HG02623 (cell line): ENCODE data around the gene FBXO17.
A peak's percentile ranks its signal among the peaks of the same experiment; 100 is the strongest.
"Not testable (repeated sequence)": the region's sequence is repeated elsewhere in the genome, so short reads cannot be mapped to it uniquely, and the experiment has no call there.

Source experiments
- ATAC-seq: cut with Tn5 transposase; IDR thresholded peaks from one replicate; pipeline ENCODE4 v1.9.1; 2021; ENCODE audit warnings: moderate library complexity; ENCODE audit not compliant: unreplicated experiment

FBXO17 gene

DNA sequence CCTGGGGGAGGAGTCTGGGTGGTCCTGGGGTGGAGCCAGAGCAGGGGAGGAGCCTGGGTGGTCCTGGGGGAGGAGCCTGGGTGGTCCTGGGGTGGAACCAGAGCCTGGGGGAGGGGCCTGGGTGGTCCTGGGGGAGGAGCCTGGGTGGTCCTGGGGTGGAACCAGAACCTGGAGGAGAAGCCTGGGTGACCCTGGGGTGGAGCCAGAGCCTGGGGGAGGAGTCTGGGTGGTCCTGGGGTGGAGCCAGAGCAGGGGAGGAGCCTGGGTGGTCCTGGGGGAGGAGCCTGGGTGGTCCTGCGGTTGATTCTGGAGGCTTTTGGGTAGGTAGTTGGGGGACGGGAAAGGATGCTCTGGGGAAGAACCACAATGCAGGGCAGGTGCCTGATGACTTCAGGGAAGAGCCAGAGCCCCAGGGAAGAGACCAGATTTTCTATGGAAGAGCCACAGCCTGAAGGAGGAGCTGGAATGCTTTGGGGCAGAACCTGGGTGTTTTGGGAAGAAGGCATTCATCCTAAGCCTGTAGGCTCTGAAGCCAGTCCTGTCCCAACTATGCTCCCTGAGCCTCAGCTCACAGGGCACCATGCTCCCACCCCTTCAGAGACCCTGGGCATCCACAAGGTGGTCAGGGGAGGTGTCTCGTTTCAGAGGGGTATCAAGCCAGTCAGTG lies 29.8 kb downstream of the FBXO17 start:
- no peak for ATAC-seq

DNA sequence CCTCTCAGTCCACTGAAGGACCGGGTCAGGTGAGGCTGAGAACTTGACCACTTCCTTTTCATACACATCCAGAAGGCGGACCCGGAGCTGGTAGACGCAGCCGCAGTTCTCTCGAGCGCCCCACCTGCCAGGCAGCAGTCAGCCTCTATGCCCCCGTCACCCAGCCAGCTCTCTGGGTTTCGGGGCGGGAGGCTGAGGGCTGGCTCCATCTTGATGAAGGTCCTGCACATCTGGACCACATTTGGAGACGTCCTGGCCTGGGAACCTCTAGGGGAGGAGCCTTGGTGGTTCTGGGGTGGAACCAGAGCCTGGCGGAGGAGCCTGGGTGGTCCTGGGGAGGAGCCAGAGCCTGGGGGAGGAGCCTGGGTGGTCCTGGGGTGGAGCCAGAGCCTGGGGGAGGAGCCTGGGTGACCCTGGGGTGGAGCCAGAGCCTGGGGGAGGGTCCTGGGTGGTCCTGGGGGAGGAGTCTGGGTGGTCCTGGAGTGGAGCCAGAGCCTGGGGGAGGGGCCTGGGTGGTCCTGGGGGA lies 30.5 kb downstream of the FBXO17 start:
- ATAC-seq = no peak

DNA sequence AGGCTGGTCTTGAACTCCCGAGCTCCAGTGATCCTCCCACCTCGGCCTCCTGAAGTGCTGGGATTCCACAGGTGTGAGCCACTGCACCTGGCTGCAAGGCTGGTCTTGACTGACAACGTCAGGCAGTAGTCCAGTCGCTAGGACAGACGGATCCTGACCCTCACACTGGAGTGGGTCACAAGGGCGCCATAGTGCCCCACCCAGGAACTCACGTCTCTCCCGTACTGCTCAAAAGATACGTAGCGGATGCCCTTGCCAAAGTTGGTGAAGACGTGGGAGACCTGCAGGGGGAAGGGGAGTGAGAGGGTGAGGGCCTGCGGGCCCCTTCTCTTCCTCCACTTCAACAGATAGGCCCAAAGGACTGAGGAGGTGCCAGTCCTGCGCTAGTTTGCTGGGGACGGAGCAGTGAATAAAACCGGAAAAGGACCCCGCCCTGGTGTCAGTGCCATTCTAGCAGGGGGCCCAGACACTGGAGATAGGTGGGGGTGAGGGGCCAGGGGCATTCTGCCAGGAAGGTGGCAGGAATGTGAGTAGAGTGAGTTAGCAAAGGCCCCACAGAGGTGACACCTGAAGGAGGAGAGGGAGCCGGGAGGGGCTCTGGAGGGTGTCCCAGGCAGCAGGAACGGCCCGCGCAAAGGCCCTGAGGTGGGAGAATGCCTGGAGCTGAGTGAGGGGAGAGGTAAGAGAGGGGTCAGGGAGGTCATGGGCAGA lies 32.9 kb downstream of the FBXO17 start:
- ATAC-seq = no peak

DNA sequence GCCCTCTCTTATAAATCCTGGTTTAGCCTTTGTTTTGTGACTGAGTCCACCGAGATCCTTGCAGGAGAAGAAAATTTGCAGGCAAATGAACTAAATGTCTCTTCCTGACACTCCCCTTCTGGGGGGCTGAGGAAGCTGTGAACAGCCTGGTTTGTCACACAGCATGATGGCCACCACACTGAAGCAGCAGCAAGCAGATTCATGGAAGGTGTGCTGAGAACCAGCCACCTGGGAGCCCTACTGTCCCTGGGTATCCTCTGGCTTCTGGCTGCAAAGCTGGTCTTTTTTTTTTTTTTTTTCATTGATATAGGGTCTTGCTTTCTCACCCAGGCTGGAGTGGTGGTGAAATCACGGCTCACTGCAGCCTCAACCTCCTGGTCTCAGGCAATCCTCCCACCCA lies 33.6 kb downstream of the FBXO17 start:
- no peak for ATAC-seq

DNA sequence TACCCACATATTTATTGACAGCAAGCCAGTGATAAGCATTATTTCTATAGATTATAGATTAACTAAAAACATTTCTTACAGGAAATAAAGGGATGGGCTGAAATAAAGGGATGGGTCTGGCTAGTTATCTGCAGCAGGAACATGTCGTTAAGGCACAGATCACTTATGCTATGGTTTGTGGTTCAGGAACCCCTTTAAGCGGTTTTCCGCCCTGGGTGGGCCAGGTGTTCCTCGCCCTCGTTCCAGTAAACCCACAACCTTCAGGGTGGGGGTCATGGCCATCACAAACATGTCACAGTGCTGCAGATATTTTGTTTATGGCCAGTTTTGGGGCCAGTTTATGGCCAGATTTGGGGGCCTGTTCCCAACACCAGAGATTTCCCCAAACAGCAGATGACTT lies 34.1 kb downstream of the FBXO17 start:
- not testable (repeated sequence) for ATAC-seq

DNA sequence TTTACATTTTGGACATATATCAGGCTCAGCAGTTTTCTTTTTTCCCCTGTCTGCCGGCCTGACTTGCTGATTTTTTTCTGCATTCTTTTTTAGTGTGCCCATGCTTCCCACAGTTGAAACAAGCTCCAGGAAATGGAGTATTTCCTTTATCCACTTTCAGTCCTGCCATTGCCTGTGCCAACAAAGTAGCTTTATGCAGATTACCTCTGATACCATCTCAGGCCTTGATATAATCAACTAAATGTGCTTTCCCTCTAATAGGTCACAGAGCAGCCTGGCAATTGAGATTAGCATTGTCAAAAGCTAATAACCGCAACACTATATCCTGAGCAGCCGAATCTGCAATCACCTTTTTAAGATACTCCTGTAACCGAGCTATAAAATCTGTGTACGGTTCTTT lies 35.6 kb downstream of the FBXO17 start:
- ATAC-seq = no peak

DNA sequence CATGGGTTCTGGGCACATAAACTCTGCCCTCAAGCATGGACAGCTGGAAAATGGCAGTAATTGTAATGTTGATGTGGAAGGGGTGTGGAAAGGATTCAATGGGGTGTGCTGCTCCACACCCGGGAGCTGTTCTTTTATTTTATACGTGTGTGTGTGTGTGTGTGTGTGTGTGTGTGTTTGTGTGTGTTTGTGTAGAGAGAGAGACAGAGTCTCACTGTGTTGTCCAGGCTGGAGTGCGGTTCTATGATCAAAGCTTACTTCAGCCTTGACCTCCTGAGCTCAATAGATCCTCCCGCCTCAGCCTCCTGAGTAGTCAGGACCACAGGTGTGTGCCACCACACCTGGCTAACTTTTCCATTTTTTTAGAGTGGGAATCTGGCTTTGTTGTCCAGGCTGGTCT lies 42.0 kb downstream of the FBXO17 start:
- ATAC-seq = no peak

DNA sequence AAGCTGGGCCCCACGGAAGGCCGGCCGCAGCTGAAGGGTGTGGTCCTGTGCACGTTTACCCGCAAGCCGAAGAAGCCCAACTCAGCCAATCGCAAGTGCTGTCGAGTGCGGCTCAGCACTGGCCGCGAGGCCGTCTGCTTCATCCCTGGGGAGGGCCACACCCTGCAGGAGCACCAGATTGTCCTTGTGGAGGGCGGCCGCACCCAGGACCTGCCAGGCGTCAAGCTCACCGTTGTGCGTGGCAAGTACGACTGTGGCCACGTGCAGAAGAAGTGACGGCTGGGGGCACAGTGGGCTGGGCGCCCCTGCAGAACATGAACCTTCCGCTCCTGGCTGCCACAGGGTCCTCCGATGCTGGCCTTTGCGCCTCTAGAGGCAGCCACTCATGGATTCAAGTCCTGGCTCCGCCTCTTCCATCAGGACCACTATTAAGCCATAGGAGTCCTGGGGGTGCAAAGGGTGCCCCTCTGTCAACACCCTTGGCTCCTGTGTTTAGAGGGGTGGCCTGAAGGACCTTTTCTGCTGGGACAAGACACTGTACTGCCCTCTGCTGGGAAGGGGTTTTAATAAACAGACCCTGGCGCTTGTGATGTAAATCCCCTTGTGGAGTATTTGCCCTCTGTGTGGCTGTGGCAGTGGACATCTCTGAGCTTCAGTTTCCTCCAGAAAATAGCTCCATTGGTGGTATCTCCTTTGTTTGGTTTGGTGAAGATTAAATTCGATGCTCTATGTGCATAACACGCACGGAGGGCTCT lies 42.9 kb downstream of the FBXO17 start:
- no peak for ATAC-seq

DNA sequence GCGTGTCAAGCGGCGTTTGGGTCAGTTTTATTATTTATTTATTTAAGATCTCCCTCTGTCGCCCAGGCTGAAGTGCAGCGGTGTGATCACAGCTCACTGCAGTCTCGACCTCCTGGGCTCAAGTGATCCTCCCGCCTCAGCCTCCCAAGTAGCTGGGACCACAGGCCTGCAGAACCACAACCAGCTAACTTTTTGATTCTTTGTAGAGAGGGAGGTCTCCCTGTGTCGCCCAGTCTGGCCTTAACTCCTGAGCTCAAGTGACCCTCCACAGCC lies 44.1 kb downstream of the FBXO17 start:
- no peak for ATAC-seq

DNA sequence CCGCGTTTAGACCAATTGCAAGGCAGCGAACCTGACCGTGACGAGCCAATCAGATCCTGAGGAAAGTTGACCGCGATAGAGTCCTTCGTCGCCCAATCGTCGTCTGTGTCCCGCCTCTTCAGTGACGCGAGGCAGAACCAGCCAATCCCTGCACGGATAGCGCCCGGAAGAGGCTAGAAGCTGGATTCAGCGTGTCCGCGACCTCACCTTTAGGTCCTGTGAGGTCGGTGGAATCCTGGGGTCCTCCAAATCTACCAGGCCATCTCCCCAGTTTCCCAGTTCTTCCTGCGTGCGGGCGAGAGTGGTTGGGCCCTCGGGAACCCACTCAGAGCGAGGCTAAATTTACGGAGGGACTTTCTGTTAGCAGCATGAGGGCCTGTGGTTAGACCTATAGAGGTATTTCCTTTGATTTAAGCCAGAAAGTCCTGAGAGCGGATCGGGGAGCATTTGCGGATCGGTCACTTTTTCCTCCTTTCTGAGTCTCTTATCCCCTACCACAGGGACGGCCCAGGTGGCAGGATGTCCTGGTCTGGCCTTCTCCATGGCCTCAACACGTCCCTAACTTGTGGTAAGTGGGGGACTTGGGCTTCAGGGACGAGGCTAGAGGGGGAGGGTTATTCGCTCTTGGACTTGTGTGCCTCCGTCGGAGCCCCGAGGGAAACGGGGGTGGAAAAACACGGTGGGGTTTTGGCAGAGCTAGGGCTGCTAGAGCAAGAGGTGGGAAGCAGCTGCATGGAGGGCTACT lies 44.6 kb downstream of the FBXO17 start, which contains the start of gene MRPS12:
MRPS12 (plus strand) TSS at position 169 of the 745 bp plus-strand sequence; CDS start at position 520, 351 bp downstream.
- peak; percentile 87 for ATAC-seq

DNA sequence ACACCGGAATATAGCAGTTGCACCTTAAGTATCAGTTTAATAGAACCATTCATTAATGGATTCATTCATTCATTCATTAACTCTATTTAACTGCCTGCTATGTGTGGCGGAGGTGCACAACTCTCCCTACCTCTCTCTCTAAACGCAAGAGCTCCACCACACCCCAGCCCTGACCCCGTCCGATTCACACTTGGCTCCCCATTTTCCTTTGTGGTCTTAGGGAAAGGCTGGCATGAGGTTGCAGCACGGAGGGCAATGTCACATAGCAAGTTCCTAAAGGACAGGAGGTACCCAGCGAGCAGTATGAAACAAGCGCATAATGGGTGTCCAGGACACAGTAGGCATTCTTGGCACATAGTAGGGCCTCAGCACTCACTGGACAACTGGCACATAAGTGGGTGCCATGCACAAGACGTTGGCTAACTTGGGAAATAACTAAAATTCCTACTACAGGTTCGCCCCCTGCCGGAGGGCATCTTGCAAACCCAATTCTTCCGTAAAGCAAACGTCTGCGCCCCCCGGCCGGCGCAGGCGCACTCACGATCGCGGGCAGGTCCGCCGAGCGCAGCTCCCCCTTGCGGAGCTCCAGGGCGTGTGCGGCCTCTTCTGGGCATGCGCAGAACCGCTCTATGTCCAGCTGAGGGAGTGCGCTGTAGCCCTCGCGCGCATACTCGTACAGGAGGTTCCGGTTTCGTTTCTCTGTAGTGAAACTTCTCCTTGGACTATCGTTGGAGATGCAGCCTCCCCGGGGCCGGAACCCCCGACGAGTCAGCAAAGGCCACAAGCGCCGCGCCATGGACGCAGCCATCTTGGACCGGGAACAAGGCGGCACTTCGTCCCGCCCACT lies 45.4 kb downstream of the FBXO17 start, which contains the start of gene SARS2:
SARS2 (minus strand) TSS at position 835 of the 847 bp plus-strand sequence; CDS start at position 808, 27 bp downstream.
- peak; percentile 60 for ATAC-seq

DNA sequence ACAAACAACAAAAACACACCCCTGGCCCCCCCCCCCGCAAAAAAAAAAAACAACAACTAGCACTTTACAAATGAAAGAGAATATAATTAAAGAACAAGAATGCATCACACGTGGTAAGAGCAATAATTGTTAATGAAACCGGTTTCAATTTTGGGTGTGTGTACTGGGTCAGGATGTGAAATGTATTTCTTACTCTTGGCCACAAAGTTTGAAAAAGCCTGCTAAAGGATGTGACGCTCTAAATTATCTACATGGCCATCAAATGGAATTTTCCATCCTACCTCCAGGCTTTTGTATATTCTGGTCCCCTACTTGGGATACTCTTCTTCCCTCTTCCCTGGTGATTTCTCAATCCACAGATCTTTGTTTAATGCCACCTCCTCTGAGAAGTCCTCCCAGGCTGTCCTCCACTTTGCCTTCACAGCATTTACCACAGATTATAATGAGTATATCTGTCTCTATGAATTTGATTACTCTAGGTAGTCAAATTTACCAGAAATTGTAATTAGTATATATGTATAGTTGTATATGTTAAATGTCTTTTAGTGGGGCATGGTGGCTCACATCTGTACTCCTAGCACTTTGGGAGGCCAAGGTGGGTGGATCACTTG lies 47.0 kb downstream of the FBXO17 start:
- no peak for ATAC-seq

DNA sequence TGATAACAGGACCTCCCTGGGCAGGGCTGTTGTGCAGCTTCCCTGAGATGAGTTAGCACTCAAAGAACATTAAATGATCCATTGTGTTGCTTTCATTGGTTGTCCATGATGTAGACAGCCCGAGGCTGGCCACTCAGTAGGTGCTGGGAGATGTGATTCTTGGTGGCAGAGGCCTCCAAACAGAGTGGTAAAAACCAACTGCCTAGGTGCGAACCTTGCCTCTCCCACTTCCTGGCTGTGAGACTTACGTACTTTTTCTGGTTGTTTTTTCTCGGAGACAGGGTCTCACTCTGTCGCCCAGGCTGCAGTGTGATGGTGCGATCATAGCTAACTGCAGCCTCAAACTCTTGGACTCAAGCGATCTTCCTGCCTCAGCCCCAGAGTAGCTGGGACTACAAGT lies 51.2 kb downstream of the FBXO17 start:
- ATAC-seq = no peak

DNA sequence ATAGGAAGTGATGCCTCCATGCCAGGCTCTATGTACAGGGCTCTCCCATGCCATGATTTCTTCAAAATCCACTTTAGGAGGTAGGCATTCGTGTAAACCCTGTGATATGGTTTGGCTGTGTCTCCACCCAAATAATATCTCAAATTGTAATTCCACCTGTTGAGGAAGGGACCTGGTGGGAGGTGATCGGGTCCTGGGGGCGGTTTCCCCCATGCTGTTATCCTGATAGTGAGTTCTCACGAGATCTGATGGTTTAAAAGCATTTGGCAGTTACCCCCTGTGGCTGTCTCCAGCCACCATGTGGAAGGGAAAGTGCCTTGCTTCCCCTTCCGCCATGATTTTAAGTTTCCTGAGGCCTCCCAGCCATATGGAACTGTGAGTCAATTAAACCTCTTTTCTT lies 53.1 kb downstream of the FBXO17 start:
- ATAC-seq = no peak

DNA sequence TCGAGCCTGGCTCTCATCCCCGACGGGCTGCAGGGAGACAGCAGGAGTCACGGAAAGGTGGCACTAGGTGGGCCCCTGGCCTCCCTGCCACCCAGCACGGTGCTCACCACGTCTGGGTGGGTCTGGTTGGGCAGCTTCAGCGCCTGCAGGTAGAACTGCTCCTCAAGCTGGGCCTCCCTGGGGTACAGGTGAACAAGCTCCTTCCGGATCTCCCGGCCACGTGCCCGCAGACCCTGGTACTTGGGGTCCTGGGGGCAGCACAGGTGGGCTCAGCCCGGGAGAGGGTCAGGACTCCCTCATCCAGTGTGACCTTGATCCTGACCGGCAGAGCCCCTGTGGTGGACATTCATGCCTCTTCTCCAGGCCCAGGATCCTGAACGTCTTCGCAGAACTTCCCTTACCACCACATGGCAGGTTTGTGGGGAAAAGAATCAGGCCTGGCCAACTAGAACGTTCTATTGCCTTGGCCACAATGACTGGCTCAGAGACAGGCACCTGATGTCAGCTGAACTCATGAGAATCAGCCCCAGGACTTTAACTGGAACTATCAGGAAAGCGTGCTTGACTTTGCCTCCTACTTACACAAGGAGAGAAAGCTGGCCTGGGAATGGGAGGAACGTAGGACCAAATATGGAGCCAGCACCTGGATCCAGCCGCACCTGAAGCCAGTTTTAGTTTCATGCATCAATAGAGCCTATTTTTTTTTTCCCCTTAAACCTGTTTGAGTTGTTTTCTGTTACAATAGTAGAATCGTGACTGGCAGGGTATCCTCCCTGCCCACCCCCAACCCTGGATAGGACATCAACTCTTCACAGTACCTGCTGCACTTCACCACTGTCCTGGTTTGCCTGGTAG lies 53.9 kb downstream of the FBXO17 start:
- ATAC-seq = no peak

DNA sequence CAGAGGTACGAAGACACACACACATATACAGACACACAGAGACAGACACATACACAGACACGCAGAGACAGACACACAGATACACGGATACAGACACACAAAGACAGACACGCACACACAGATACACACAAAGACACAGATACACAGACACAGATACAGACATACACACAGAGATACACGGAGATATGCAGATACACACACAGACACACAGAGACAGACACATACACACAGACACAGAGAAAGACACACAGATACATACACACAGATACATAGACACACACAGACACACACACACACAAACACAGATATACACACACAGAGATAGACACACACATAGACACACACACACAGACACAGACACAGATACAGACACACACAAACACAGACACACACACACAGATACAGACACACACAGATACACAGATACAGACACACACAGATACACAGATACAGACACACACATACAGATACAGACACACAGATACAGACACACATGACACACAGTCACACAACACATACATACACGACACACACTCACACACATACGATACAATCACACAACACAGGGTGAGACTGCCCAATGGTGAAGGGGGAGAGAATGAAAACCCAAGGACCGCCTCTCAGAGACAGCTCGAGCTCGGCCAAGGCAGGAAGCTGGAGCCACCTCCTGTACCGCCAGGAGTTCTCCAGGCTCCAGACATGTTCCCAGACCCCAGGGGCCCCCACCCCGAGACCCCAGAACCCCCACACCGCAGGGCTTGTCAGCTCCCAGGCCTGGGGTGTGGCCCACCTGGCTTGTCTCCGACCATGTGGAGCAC lies 54.7 kb downstream of the FBXO17 start:
- ATAC-seq = no peak

DNA sequence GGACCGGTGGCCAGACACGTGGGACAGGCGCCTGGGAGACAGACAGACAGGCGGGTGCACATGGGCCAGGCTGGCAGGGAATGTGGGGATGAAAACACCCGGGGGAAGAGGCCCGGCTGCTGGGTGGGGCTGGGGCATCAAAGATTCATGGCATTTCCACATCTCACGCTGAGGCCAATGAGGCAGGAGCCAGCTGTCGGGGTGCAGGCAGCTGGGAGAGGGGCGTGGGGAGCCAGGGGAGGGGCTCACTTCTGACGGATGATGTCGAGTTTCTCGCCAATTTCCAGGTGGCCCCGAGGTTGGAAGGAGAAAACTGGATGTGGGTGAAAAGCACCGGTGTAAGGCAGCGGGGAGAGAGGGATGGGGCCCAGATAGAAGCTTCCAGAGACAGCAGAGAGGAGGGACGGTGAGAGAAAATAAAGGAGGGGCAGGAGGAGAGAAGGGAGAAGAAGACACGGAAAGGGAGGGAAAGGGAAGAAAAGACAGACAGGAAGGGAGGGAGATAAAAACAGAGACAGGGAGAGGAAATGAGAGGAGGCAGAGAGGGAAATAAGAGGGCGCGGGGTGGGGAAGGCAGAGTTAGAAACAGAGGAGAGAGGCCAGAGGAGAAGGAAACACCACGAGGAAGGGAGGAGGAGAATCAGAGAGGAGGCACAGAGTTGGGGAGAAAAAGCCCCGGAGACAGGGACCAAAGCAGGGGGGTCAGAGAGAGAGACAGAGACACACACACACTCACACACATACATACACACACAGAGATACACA lies 55.5 kb downstream of the FBXO17 start:
- ATAC-seq = no peak
